Anterior cingulate cortex (tissue), 58 donors: ENCODE measurements around the gene ITSN1.

Source experiments
- DNase-seq, 58 donors: peaks; one replicate each; lab custom pipeline; 2025; lab: John Stamatoyannopoulos, UW

ITSN1 gene

GRCh38 chr21:33875026-33875695, 232.9 kb downstream of the ITSN1 start:
- DNase-seq = no peak

DNA sequence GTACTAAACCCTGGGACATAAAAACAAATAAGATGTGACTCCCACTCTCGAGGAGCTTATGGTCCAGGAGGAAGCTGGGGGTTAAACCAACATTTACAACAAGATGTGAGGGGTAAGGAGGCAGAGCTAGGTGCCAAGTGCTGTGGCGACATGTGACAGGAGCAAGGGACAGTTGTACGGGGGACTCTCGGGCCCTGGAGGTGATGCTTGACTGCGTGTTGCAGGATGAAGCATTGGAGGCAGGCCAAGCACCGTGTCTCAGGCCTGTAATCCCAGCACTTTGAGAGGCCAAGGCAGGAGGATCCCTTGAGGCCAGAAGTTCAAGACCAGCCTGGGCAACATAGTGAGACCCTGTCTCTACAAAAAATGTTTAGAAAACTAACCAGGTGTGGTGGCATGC, 236.5 kb downstream of the ITSN1 start:
- no peak for DNase-seq

DNA sequence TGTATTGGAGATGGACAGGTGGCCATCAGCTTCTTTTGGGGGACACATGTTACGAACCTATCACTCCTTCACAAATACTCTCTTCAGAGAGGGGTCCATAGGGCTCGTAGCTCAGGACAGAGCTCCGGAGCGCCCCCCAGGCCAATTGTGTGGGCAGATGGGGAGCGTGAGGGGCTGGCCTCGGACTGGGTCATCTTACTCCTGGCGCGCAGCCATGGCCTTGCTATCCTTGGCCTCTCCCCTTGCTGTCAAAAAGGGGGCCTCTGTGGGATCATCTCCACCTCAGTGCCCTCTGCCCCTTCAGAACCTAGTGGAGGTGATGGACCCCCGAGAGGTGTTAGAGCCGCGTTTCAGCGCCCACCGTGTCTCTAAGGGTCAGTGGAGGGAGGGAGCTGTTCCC, 238.3 kb downstream of the ITSN1 start:
- no peak for DNase-seq

DNA sequence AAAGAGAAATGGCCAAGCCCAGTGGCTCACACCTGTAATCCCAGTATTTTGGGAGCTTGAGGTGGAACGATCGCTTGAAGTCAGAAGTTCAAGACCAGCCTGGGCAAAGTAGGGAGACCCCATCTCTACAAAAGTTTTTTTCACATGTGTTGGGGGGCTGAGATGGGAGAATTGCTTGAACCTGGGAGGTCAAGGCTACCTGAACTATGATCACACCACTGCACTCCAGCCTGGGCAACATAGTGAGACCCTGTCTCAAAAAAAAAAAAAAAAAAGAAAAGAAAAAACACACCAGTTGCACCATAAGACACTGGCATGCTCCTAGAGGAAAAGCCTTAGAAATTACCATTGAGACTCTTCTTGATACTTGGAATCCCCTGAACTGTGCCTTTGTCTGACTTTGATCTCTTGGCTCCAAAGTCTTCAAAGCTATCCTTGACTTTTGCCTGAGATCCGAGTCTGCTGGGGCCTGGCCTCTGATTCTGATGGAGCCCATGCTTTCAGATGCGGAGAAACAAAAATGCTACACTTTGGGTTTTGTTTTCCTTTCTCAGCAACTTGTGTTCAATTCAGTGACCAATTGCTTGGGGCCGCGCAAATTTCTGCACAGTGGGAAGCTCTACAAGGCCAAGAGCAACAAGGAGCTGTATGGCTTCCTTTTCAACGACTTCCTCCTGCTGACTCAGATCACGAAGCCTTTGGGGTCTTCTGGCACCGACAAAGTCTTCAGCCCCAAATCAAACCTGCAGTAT, 239.6 kb downstream of the ITSN1 start:
- DNase-seq = no peak

GRCh38 chr21:33883118-33883517, 240.8 kb downstream of the ITSN1 start:
- DNase-seq = no peak

DNA sequence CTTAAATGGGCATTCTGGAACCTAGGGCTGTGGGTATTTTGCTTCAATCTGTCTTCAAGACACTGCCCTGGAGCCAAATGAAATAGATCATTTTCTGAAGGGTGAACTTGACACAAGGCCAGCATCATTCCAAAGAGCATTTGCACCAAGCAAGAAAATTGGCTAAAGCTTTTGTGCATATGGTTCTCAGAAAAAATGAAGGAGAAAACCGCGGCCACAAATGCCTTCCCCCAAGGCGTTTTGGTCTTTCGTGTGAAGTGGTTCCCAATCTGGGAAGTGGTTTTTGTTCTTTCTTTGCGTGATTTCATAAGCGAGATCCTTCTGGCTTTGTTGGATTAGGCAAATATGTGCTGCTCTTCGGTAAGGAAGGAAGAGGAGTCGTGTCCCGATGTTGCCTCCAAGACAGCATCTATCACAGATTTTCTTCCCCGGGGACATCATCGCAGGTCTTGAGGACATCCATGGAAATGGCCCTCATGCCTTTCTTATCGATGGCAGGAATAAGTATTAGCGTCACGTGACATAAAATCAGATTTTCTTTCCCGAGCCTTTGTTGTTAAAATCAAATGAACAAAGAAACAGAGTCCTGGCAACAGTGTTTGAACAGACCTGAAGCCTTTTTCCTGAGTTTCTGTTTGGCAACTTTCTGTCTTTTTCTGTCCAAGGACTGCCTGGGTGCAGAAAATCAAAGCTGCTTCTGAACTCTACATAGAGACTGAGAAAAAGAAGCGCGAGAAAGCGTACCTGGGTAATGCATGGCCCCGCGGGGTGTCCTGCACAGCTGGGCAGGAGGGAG, 242.3 kb downstream of the ITSN1 start:
- no peak for DNase-seq

DNA sequence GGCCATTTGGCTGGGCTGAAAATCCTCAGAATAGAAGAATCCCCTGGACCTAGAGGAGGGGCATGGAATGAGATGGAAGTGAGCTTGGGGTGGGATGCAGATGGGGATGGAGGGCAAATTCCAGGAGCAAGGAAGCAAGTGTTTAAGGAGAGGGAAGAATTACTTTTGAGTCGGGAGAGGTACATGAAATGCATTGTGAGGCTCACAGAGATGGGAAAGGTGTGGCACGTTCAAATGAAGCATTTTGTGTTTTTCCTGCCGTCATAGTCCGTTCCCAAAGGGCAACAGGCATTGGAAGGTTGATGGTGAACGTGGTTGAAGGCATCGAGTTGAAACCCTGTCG, 242.8 kb downstream of the ITSN1 start:
- no peak for DNase-seq

GRCh38 chr21:33886321-33886720, 244.0 kb downstream of the ITSN1 start:
- no peak for DNase-seq

GRCh38 chr21:33890187-33890586, 247.9 kb downstream of the ITSN1 start:
- no peak for DNase-seq

- no peak for DNase-seq
Observed at GRCh38 chr21:33892853-33893252, 250.6 kb downstream of the ITSN1 start.

GRCh38 chr21:33893917-33894316, 251.6 kb downstream of the ITSN1 start:
- no peak for DNase-seq

DNA sequence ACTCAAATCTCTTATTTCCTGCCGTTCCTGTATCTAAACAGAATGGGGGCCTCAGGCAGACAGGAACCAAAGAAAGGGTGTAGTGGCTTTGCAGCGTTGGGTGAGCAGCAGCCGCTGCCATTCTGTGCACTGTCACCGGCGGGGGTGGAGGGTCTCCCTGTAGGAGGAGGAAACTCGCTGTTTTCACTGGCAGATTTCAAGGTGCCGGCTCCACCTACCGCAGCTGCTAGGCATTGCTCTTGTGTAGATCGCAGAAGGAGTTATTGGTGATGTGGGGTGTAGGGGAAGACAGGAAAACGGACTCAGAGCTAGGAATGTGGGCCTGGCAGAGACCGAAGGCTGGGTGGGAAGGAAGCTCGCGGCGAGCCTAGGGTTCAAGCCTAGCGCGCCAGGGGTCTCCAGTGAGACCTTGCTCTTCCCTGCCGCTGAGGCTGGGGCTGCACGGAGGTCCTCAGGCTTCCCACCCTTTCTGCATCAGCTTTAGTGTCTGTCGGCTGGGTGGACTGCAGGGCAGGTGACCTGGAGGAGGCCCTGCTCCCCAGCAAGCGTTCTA, 252.5 kb downstream of the ITSN1 start:
- peak in 57 of 58 donors; percentile 7 to 88 (median 56) for DNase-seq

- DNase-seq = no peak
Observed at GRCh38 chr21:33895356-33895755, 253.1 kb downstream of the ITSN1 start.

- no peak for DNase-seq
Observed at GRCh38 chr21:33896691-33897090, 254.4 kb downstream of the ITSN1 start.

DNA sequence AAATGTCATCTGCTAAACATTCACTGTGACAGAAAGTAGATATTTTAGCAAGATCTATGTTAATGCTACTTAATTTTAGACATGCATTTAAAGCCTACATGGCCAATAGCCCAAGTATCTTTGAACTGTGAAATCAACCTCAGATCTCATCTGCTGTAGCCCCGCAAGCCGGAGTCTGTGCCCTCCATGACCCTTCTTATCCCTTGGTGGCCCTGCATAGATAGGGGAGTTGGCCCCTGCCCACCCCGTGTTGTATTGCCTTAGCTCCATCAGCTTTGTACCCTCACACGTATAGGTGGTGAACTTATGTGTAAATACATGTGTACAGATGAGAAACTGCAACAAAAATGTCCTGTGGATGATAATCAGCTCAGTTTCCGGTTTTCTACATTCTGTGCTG, 254.8 kb downstream of the ITSN1 start:
- no peak for DNase-seq

GRCh38 chr21:33897739-33898138, 255.4 kb downstream of the ITSN1 start:
- DNase-seq = no peak

DNA sequence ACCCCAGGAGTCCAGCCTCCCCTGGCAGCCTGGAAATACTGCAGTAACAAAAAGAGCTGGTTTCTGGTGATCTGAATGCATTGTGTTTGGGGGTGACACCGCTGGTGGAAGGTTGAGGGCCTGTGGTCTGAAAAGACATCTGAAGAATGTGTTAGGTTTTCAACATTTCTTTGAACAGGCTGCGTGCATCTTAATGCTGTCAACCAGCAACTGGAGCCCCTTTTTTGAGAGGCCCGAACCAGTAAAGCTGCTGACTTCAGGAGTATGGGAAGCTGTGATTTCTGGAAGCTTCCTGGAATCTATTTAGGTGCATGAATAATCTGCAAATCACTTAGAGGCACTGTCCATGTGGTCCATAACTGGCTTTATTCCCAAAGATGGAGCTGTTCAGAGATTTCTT, 256.3 kb downstream of the ITSN1 start:
- DNase-seq = no peak

DNA sequence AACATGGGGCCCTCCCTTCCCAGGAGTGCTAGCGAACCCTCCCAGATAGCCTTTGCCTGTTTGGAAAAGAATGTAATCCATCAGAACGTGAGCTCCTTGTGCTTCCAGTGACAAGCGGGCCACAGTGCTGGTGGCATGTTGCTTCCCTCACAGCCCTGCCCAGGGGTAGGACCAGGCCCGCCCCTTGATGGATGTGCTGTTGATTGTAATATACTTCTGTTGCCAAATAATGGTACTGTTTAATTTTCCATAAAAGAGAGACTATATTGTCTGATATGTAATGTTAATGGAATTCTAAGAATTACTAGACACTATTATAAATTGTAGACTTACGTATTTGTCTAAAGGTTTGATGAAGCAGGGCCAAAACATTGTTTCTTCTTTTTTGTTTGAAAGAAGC, 256.9 kb downstream of the ITSN1 start:
- DNase-seq = no peak

- peak in 36 of 58 donors; percentile 4 to 46 (median 18) for DNase-seq
Observed at GRCh38 chr21:33901412-33902288, 259.3 kb downstream of the ITSN1 start.

GRCh38 chr21:33902349-33902748, 260.0 kb downstream of the ITSN1 start:
- DNase-seq = no peak
